ENCODE measurements around the gene CABLES1.
A peak's percentile ranks its signal among the peaks of the same experiment; 100 is the strongest.
"Not testable (repeated sequence)": the region's sequence is repeated elsewhere in the genome, so short reads cannot be mapped to it uniquely, and the experiment has no call there.

The CABLES1 gene

GRCh38 chr18:23134780-23135549 lies at the start of gene CABLES1:
Gene CABLES1 (plus strand): TSS chr18:23135485. CDS start chr18:23135763, 278 bp downstream.
- DNase-seq, result peak; percentile 45

DNA sequence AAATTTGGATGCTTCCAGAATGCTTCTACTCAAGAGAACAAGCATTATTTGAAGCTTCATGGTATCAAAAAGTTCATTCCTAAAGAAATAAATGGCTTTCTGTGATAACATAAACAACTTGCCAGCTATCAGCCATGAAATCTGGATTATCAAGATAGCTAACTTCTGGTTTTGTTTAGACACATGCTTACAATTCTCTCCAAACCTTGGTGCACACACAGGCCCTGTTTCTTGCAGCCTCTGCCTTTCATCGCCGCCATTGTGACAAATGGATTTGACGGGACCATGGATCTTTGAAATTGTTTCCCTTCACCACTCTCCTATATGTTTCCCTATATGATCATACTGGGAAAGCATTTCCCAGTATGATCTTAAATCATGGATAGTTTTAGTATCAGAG lies 47.9 kb upstream of the CABLES1 start:
- DNase-seq, result no peak

DNA sequence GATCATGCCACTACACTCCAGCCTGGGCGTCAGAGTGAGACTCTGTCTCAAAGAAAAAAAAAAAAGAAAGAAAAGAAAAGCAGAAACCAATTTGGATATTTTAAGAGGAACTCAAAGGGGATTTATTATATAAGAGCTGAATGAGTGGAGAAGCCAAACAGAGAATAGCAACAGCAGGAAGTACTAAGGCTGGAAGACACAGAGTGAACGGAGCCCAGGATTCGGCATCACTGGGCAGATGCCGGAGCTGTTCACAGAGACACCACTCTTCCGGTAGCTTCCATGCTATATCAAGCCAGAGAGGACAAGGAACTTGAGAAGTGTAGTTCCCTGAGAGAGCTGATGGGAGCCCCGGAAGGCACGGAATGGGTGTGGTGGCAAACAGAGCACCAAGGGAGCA lies 47.0 kb upstream of the CABLES1 start:
- DNase-seq, result no peak

DNA sequence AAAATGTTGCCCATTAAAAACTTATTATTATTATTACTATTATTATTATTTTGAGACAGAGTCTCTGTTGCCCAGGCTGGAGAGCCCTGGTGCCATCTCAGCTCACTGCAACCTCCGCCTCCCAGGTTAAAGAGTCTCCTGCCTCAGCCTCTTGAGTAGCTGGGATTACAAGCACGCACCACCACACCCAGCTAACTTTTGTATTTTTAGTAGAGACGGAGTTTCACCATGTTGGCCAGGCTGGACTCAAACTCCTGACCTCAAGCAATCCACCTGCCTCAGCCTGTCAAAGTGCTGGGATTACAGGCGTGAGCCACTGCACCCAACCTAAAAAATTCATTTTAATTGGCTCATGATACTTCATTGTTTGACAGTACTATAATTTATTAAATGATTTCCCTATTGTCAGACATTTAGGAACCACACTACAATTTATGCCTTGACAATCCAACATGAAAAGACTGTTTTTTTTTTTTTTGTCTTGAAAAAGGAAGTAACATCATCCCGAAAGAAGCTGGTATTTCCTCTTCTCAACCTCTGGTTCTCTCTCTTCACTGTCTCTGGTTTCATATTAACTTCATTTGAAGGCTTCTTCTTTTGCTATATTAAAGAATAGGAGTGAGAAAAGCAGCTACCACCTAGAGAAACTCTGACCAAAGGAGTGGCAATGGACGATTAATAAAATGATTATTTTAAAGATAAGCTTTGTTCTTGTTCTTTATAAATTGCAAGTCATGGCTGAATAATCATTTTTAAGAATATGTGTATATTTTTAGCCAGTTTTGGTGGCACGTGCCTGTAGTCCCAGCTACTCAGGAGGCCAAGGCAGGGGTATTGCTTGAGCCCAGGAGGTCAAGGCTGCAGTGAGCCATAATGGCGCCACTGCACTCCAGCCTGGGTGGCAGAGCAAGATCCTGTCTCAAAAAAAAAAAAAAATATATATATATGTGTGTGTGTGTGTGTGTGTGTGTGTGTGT lies 44.0 kb upstream of the CABLES1 start:
- DNase-seq, result not testable (repeated sequence)

GRCh38 chr18:23092121-23092520 lies 43.2 kb upstream of the CABLES1 start:
- no peak for DNase-seq

- DNase-seq, result not testable (repeated sequence)
Observed at GRCh38 chr18:23093130-23093529, 42.2 kb upstream of the CABLES1 start.

DNA sequence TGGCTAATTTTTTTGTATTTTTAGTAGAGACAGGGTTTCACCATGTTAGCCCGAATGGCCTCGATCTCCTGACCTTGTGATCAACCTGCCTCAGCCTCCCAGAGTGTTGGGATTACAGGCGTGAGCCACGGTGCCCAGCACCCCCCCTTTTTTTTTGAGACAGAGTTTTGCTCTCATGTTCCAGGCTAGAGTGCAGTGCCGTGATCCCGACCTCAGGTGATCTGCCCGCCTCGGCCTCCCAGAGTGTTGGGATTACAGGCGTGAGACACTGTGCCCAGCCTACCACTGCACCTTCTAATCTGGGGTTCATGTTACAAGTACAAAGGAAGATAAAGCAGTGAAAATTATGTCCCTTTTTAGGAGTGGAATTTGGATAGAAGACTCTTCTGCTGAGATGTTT lies 41.5 kb upstream of the CABLES1 start:
- no peak for DNase-seq

DNA sequence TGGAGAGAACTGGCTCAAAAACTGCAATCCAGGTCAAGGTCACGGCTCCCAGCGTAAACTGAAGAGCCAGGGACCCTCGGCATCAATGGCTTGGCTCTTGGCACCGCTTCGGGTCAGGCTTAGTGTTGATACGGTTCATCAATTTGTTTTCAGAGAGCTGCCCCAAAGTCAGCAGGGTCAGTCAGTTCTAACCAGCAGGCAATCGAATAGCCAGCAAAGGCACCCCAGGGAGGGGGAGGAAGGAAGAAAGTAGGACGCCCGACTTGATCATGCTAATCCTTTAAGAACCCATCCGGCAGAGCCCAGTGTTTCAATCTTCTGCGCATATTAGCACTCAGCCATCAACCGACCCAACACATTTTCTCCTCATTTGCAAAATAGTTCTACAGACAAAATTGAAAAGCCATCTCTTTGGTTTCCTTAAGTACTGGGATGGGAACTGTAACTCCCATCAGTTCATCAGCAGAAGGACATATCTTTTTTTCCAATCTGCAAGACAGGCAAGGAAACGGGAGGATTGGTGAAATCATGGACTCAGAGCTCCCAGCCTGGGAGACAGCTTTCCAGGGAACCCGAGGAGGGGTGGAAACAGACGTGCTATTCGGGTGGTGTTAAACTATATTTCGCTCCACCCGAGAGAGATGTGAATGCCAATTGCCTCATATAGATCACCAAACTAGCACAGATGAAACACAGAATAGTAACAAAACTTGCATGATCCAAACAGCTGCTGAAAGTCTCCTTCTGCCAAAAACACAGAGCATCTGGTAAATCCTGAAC lies 40.7 kb upstream of the CABLES1 start:
- no peak for DNase-seq

- no peak for DNase-seq
Observed at GRCh38 chr18:23095463-23095862, 39.8 kb upstream of the CABLES1 start.

- not testable (repeated sequence) for DNase-seq
Observed at GRCh38 chr18:23097016-23097415, 38.3 kb upstream of the CABLES1 start.

GRCh38 chr18:23099621-23100020 lies 35.7 kb upstream of the CABLES1 start:
- DNase-seq, result no peak

DNA sequence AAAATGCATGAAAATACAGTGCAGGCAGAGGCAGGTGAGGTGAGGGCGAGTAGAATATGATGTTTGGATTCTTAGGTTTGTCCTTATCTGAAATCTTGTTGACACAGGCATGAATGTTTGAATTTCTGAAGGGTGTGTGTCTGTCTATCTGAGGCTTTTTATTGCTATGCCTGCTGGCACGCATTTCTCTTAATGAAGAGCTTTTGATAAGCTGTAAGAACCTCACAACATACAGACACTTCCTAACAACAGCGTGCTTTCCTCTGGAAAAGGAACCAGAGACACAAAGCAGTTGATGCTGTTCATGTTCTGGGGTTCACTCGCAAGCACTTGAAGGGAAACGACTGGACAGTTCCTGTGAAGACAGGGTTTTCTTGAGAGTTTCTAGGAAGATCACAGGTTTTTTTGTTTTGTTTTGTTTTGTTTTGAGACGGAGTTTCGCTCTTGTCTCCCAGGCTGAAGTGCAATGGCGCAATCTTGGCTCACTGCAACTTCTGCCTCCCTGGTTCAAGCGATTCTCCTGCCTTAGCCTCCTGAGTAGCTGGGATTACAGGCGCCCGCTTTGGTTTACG lies 33.3 kb upstream of the CABLES1 start:
- no peak for DNase-seq

- no peak for DNase-seq
Observed at GRCh38 chr18:23102493-23103261, 32.6 kb upstream of the CABLES1 start.

DNA sequence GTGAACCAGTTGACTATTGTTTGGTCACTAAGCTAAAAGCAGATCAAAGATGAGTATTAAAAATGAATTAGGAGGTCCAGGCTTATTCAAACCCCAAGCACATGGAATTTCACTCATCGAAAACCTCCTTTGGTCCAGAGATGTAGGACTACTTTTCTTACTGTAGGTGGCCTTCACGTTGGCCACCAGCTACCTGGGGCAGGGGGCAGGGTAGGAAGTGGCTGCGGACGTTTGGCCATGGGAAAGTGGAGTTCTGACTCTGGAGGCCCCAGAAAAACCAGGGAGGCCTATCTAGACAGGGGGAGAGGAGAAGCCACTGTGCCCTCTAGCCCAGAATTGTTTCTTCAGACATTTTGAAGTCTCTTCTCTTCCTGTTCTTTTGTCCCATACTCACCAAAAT lies 31.8 kb upstream of the CABLES1 start:
- DNase-seq, result no peak

GRCh38 chr18:23105030-23105429 lies 30.3 kb upstream of the CABLES1 start:
- no peak for DNase-seq

DNA sequence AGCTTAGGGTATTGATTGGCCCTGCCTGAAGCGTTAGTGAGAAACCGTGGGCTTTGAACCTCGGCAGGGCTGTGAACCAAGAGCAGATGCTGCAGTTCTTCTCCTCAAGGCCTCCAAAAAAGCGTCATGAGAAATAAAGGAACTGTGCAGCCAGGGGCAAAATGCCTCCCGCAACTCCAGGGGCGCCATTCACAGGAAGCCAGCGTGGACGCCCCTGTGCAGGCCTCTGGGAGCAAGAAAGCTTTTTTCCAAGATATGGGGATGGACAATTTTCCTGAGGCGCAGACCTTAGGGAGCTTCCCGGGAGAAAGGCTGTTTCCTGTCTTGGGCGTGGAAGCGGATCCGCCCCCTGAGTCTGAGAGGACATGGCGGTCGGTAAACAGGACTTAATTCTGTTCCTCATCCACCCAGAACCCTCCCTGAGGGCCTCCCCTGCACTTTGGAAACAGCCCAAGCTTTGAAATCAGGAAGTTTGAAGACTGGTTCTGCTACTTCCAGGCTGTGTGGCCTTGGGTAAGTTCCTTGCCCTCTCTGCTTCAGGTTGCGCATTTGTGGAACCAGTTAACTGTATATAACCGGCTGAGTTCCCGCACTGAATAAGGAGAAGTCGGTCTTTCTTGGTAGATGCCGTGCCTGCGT lies 29.6 kb upstream of the CABLES1 start:
- DNase-seq, result no peak

DNA sequence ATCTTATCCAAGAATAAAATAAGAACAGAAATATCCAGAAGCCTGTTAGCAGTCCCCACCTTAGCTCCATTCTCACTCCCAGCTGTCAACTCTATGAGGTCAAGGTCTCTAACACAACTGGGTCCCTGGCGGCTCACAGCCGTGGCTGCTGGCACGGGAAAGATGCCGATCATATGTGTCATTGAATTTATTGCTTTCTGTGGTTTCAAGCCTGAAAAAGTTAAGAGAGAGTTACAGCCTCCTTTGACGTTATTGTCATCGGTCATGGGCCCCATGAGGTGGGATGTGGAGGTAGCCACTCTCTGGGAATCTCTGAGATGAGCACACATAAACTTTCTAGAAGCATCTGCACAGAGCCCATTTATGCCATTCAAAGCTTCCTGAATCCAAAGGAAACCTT lies 28.7 kb upstream of the CABLES1 start:
- no peak for DNase-seq

- DNase-seq, result no peak
Observed at GRCh38 chr18:23107718-23108117, 27.6 kb upstream of the CABLES1 start.

DNA sequence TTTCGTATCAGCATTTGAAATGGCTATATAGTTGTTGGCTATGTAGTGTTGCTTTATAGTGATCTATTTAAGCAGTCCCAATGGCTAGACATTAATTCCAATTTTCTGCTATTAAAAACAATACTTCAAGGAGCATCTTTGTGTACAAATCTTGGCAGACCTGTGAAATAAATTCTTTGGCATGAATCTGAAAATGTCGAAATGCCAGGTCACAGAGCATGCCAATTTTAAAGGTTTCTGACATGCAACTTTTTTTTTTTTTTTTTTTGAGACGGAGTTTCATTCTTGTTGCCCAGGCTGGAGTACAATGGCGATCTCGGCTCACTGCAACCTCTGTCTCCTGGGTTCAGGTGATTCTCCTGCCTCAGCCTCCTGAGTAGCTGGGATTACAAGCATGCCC lies 26.8 kb upstream of the CABLES1 start:
- DNase-seq, result no peak

GRCh38 chr18:23109163-23109562 lies 26.1 kb upstream of the CABLES1 start:
- not testable (repeated sequence) for DNase-seq

- no peak for DNase-seq
Observed at GRCh38 chr18:23113576-23113975, 21.7 kb upstream of the CABLES1 start.

Data from NCI-H748 treated with DMSO at 0.1 percent for 48 hours (cell line).